IMR-90 (cell line): ENCODE data around the gene CLTCL1. TPM values are rescaled to one million over a fixed set of nuclear protein-coding genes. Genes with fewer than 3 reads are reported as not detected.
"Not testable (repeated sequence)": the region's sequence is repeated elsewhere in the genome, so short reads cannot be mapped to it uniquely, and the experiment has no call there.

Source experiments
- ATAC-seq: fragments of 200-7000 bp; cut with Tn5 transposase; 2 replicates; pipeline ENCODE4 v1.9.1; 2020; ENCODE audit warnings: low read depth, mild to moderate bottlenecking, moderate library complexity
- BruUV-seq: library from RNA; stranded (reverse); fragments of 400-500 nt; replicated peaks from 2 replicates; lab custom pipeline; 2021; lab: Mats Ljungman, UMichigan
- CTCF ChIA-PET: fragments of 300-600 bp; formaldehyde crosslinking; extraction: SDS; loops from one replicate; lab custom pipeline; 2021; ENCODE audit warnings: antibody characterized with exemption; lab: Yijun Ruan, JAX
- POLR2A ChIA-PET: fragments of 300-600 bp; sonication (Branson Sonifier 250); formaldehyde crosslinking; loops from one replicate; lab custom pipeline; 2022; ENCODE audit warnings: antibody characterized with exemption; ENCODE audit not compliant: unreplicated experiment; lab: Charles Lee
- DNase-seq: peaks from one replicate; pipeline ENCODE4 v3.0.0; 2013
- H2AFZ ChIP-seq: replicated peaks from 2 replicates; pipeline ENCODE3; 2013; ENCODE audit warnings: low read length, mild to moderate bottlenecking; ENCODE audit not compliant: poor library complexity
- H2AK5ac ChIP-seq: 2 replicates; pipeline ENCODE4 v1.6.1; 2013; ENCODE audit warnings: low read depth, low read length, inconsistent platforms
- H2AK9ac ChIP-seq: replicated peaks from 2 replicates; pipeline ENCODE3; 2013; ENCODE audit warnings: mild to moderate bottlenecking, low read depth, low read length, moderate library complexity; ENCODE audit not compliant: poor library complexity
- H2BK120ac ChIP-seq: 2 replicates; pipeline ENCODE4 v1.6.1; 2013; ENCODE audit warnings: low read depth, low read length, inconsistent platforms
- H2BK15ac ChIP-seq: 3 replicates; pipeline ENCODE4 v1.6.1; 2013; ENCODE audit warnings: low read depth, low read length, inconsistent platforms
- H2BK20ac ChIP-seq: 2 replicates; pipeline ENCODE4 v1.6.1; 2013; ENCODE audit warnings: low read depth, mild to moderate bottlenecking, inconsistent platforms, low read length, moderate library complexity
- H2BK5ac ChIP-seq: 2 replicates; pipeline ENCODE4 v1.6.1; 2013; ENCODE audit warnings: mild to moderate bottlenecking, low read depth, low read length, inconsistent platforms; ENCODE audit not compliant: poor library complexity, severe bottlenecking
- H3K14ac ChIP-seq: replicated peaks from 2 replicates; pipeline ENCODE4 v1.6.1; 2013; ENCODE audit warnings: low read depth, low read length, inconsistent platforms
- H3K18ac ChIP-seq: 2 replicates; pipeline ENCODE4 v1.6.1; 2013; ENCODE audit warnings: low read depth, low read length, control low read depth
- H3K23ac ChIP-seq: 2 replicates; pipeline ENCODE4 v1.6.1; 2013; ENCODE audit warnings: low read depth, low read length, inconsistent platforms
- H3K27ac ChIP-seq: 2 replicates; pipeline ENCODE4 v1.5.1; 2013; ENCODE audit warnings: mild to moderate bottlenecking, control low read depth, low read length; ENCODE audit not compliant: insufficient read depth
- H3K27me3 ChIP-seq: 2 replicates; pipeline ENCODE4 v1.6.1; 2013; ENCODE audit warnings: low read length; ENCODE audit not compliant: control insufficient read depth, insufficient read depth
- H3K36me3 ChIP-seq: 2 replicates; pipeline ENCODE4 v1.6.1; 2013; ENCODE audit warnings: low read length, mixed read lengths; ENCODE audit not compliant: control insufficient read depth, insufficient read depth
- H3K4ac ChIP-seq: 2 replicates; pipeline ENCODE4 v1.6.1; 2013; ENCODE audit warnings: low read depth, low read length, inconsistent platforms
- H3K4me1 ChIP-seq: 2 replicates; pipeline ENCODE4 v1.6.1; 2013; ENCODE audit warnings: low read length, mixed read lengths; ENCODE audit not compliant: control insufficient read depth, insufficient read depth
- H3K4me2 ChIP-seq: 2 replicates; pipeline ENCODE4 v1.6.1; 2013; ENCODE audit warnings: low read depth, mild to moderate bottlenecking, control low read depth, low read length, moderate library complexity
- H3K4me3 ChIP-seq: 2 replicates; pipeline ENCODE4 v1.5.1; 2013; ENCODE audit warnings: low read depth, mild to moderate bottlenecking, control low read depth, low read length, moderate library complexity; ENCODE audit not compliant: insufficient read depth
- H3K56ac ChIP-seq: 2 replicates; pipeline ENCODE4 v1.6.1; 2013; ENCODE audit warnings: low read length, inconsistent platforms; ENCODE audit not compliant: insufficient read depth; ENCODE audit errors: extremely low read depth
- H3K79me1 ChIP-seq, 2 experiments: 2 replicates each; pipeline ENCODE4 v1.6.1; 2013; ENCODE audit warnings: low read length in 2 of 2, inconsistent platforms in 1 of 2, low read depth in 1 of 2
- H3K9ac ChIP-seq: 2 replicates; pipeline ENCODE4 v1.6.1; 2013; ENCODE audit warnings: low read depth, low read length, control low read depth
- H3K9me1 ChIP-seq: 2 replicates; pipeline ENCODE4 v1.6.1; 2013; ENCODE audit warnings: low read length, inconsistent platforms; ENCODE audit not compliant: insufficient read depth
- H3K9me3 ChIP-seq: 2 replicates; pipeline ENCODE4 v1.6.1; 2013; ENCODE audit warnings: low read length; ENCODE audit not compliant: control insufficient read depth, insufficient read depth
- H4K20me1 ChIP-seq: 2 replicates; pipeline ENCODE4 v1.6.1; 2013; ENCODE audit warnings: low read length, inconsistent platforms; ENCODE audit not compliant: insufficient read depth
- H4K5ac ChIP-seq: 2 replicates; pipeline ENCODE4 v1.6.1; 2013; ENCODE audit warnings: mild to moderate bottlenecking, low read depth, low read length, control low read depth
- H4K8ac ChIP-seq, 2 experiments: 2 replicates each; pipeline ENCODE4 v1.6.1; 2013; ENCODE audit warnings: low read depth in 2 of 2, low read length in 2 of 2, control low read depth in 1 of 2, inconsistent platforms in 1 of 2
- H4K91ac ChIP-seq: 2 replicates; pipeline ENCODE4 v1.6.1; 2013; ENCODE audit warnings: low read depth, low read length, inconsistent platforms; ENCODE audit not compliant: insufficient read depth
- CEBPB ChIP-seq: IDR thresholded peaks from 2 replicates; pipeline ENCODE4 v1.6.1; 2012; ENCODE audit warnings: low read depth, low read length, improper control_type of control experiment
- SMC3 ChIP-seq: fragments of 150-350 bp; IDR thresholded peaks from 2 replicates; pipeline ENCODE4 v1.6.1; 2016; ENCODE audit warnings: low read depth, mild to moderate bottlenecking, antibody characterized with exemption, low read length, moderate library complexity
- WGBS, 2 experiments: methylation state at CpG; one replicate each; pipeline versions ENCODE4 v1.1.5 to v1.1.7; 2013; ENCODE audit warnings: missing lambda C conversion rate in 2 of 2; ENCODE audit not compliant: insufficient read length in 1 of 2; ENCODE audit errors: extremely low coverage in 2 of 2; 5-methylcytosine and 5-hydroxymethylcytosine counted together
- dilution Hi-C: fragments of 300-500 bp; cut with HindIII; formaldehyde crosslinking; loops from one replicate; pipeline ENCODE4 v1.14.3; 2018; ENCODE audit warnings: low sequenced_read_pairs; ENCODE audit not compliant: unreplicated experiment
- in situ Hi-C: fragments of 300-500 bp; cut with MboI; formaldehyde crosslinking; loops from 3 replicates; pipeline ENCODE4 v1.14.3; 2019; ENCODE audit warnings: low sequenced_read_pairs, inconsistent platforms, mixed read lengths
- intact Hi-C: fragments of 100-400 bp; cut with micrococcal nuclease; formaldehyde crosslinking; loops from 2 replicates; pipeline ENCODE4 v1.10.0; 2022
- polyA plus RNA-seq, 3 experiments: library from polyadenylated mRNA; depleted of rRNA; stranded (reverse); fragments of >200 nt; gene quantifications; 2 replicates each; pipeline ENCODE4 v1.2.3, GENCODE V29; 2012; ENCODE audit warnings: low replicate concordance in 1 of 3
- total RNA-seq: library from RNA; depleted of rRNA; stranded (reverse); fragments of >200 nt; gene quantifications from 2 replicates; pipeline ENCODE4 v1.2.3, GENCODE V29; 2012

Gene CLTCL1
- total and polyA plus RNA-seq, 2 of the 4 experiments (the other 2 are of a cell fraction): 6.2 to 8.1 TPM

DNA sequence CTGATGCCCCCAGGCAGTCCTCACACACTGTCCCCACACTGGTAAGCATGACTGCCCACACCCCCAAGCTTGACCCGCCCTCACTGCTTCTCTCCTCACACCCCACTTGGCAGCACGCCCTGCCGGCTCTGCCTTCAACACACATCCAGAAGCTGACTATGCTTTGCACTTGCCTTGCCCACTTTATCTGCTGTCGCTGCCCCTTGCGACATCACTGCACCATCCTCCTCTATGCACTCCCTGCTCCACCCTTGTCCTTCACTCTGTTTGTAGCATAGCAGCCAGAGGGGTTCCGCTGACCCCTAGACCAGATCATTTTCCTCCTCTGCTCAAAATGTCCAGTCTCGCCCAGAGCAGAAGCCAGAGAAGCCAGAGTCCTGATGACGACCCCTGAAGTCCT lies 87.7 kb downstream of the CLTCL1 start:
- no TSS peak for BruUV-seq
- Histone ChIP-seq H3K9me3 (no peaks in the 10 kb centered on the region), H2AK5ac (no peak overlapping the region), H4K91ac (no peak overlapping the region), H3K27ac (no peak overlapping the region), H3K9ac (no peak overlapping the region), H4K20me1 (no peaks in the 10 kb centered on the region), H2BK120ac (no peak overlapping the region), H3K27me3 (no peaks in the 10 kb centered on the region), H2BK5ac (no peak overlapping the region), H3K56ac (no peak overlapping the region), H3K9me1 (0 out of 2 replicates have a peak, but pooled peaks cover 2% of the 10 kb centered on the region), H3K23ac (no peak overlapping the region), H3K18ac (no peak overlapping the region), H3K4me1 (no peaks in the 10 kb centered on the region), H2AK9ac (no peak overlapping the region), H3K79me1 (no peaks in the 10 kb centered on the region), H2BK15ac (no peak overlapping the region), H3K4ac (no peak overlapping the region), H3K4me3 (no peak overlapping the region), H2AFZ (no peak overlapping the region), H4K5ac (no peak overlapping the region), H4K8ac (no peak overlapping the region), H3K36me3 (peaks cover 5% of the 10 kb centered on the region; the same call in 1 of the 2 replicates), H2BK20ac (no peak overlapping the region), H3K14ac (no peak overlapping the region), H3K4me2 (no peak overlapping the region)
- dilution Hi-C loops (no loop called here), in situ Hi-C loops (no loop called here), intact Hi-C loops (no loop called here)
- no peak for ATAC-seq
- WGBS, 2 experiments: 52% methylated on average over 7 of the region's 8 CpGs; no CpG with 5 or more reads in 1 of the 2 experiments
- ChIA-PET CTCF (no interaction called here), POLR2A (no interaction called here)
- no peak for TF ChIP-seq SMC3
- 0 out of 2 replicates have a peak, but pooled peaks have one; percentile 31 for TF ChIP-seq CEBPB
- no peak for DNase-seq

DNA sequence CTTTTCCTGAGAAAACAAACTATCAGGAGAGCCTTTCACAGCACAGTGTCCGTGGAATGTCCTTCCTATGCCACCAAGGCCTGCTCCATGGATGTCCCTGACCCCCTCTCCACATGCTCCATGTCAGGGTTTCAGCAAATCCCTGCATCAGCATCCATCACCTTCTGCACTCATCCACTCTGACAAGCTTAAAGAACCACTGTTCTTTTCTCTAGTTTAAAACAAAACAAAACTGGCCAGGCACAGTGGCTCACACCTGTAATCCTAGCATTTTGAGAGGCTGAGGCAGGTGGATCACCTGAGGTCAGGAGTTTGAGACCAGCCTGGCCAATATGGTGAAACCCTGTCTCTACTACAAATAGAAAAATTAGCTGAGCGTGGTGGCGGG lies 88.7 kb downstream of the CLTCL1 start:
- POLR2A ChIA-PET: not testable (repeated sequence)

More for the DNA sequence above, 88.7 kb downstream of the CLTCL1 start:
- H3K27me3 ChIP-seq, DNase-seq, BruUV-seq, H3K4ac ChIP-seq, H3K14ac ChIP-seq, H3K27ac ChIP-seq, H3K9me1 ChIP-seq, H3K9ac ChIP-seq, H2AK9ac ChIP-seq, H3K23ac ChIP-seq, intact Hi-C loops, H2BK5ac ChIP-seq, H3K4me1 ChIP-seq, H4K20me1 ChIP-seq, H3K4me2 ChIP-seq, in situ Hi-C loops, H3K18ac ChIP-seq, ATAC-seq, H2AFZ ChIP-seq, H2AK5ac ChIP-seq, H2BK20ac ChIP-seq, dilution Hi-C loops, H3K36me3 ChIP-seq, CTCF ChIA-PET, H4K5ac ChIP-seq, H4K8ac ChIP-seq, H2BK120ac ChIP-seq, H3K79me1 ChIP-seq, H3K9me3 ChIP-seq, H3K4me3 ChIP-seq, H3K56ac ChIP-seq, H2BK15ac ChIP-seq, H4K91ac ChIP-seq: not testable (repeated sequence)
- WGBS, 2 experiments: 67% methylated on average over 1 of the region's 3 CpGs; no CpG with 5 or more reads in 1 of the 2 experiments
